CD1c-positive myeloid dendritic cell (primary cell): Measurements from ENCODE around the gene SENP1.

Experiments used
- DNase-seq: peaks from one replicate; pipeline ENCODE4 v3.0.0-alpha.2; 2016; ENCODE audit errors: extremely low spot score

SENP1 gene

DNA sequence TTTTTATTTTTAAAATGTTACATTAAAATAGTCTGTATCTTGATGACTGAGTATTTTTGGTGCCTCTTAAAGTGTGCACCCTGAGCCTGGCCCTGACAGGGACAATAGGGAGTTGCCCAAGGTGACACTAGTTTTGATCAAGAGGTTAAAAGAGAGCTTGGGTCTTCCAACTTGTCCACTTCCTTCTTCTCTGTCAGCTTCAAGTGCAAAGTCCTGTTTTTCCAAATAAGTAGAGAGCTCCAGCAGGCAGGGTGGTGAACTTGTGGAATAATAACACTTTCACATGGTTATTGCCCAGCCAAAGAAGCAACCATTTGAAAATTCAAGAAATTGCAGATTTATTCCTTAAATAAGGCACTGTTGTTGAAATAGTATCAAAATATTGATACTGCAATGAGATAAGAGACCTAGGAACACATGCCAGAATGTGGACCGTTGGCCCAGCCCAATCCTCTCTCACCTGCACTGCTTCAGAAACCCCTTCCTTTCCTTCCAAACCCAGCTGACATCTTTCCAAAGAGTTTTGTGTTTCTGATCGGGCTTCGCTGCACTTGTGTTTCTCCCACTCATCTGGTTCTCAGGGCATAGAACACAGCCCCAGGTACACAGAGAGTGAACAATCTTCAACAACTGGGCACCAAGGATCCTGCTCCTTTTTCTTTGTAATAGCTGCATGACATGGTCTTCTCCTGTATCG lies 87.8 kb downstream of the SENP1 start:
- DNase-seq, result no peak

DNA sequence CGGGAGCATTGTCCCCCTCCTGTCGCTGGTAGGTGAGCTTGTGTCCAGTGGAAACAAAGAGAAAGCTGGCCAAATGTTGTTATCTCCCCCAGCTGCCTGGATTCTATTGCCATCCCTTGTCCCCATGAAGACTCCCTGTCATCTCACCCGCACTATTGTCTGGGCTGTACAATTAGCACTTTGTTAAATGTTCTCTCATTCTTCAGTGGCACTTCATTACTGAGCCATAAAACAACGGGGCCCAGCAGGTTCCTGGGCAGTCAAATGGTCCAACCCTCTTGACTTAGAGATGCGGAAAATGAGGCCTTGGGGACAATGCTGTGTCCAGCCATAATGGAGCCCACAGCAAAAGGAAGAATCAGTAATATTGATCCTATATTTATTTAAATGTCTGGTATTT lies 88.4 kb downstream of the SENP1 start:
- no peak for DNase-seq

DNA sequence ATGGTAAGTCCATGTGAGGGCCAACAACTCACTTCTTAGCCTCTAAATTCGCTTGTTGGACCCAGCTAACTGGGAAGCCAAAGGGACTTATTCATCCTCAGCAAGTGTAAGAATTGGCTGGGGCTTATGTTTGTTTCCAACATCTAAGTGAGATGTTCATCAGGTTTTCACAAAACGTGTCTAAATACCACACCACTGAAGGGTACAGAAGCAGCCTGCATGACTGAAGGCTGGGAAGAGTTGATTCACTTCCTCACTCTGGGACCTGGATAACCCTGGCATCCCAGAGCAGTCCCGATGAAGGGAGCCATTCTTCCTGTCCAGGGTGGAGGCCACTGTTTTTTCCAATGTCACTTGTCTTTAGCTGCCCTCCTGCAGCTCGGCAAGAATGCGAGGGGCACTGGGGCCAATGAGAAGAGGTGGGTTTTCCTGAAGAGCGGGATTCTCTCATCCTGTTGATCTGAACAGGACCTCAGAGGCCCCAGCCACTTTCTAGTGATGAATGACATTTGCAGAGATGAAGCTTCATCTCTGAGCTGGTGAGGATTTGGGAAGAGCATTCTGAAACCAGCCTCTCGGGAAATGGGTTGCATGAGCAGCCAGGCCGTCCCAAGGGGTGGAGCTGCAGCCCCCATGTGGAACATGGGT lies 89.4 kb downstream of the SENP1 start:
- no peak for DNase-seq

DNA sequence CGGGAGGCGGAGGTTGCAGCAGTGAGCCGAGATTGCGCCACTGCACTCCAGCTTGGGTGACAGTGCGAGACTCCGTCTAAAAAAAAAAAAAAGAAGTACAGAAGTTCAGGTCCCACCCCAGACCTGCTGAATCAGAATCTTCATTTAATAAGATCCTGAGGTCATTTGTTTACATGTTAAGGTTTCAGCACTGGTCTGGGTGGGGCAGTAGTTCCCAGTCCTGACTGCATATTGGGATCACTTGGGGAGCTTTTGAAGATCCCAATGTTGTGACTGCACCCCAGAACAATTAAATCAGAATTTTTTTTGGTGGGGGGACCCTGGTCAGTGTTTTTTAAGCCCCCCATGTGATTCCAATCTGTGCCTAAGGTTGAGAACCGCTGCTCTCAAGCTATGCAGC lies 89.9 kb downstream of the SENP1 start:
- no peak for DNase-seq

DNA sequence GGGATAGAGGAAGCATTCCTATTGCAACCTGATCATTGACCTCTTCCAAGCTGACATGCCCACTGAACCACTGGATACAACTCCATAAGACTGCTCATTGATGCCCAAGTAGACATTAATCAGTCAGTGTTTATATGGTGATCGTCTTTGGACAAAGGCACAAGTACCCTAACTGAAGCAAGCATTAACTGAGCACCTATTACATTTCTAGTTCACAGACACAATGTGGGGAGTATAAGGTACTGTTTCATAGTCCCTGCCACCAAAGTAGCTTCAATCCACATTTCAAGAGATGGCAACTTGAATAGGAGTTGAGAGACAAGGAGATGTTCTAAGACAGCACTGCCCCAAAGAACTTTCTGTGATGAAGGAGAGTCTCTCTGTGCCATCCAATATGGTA lies 90.8 kb downstream of the SENP1 start:
- DNase-seq, result no peak

DNA sequence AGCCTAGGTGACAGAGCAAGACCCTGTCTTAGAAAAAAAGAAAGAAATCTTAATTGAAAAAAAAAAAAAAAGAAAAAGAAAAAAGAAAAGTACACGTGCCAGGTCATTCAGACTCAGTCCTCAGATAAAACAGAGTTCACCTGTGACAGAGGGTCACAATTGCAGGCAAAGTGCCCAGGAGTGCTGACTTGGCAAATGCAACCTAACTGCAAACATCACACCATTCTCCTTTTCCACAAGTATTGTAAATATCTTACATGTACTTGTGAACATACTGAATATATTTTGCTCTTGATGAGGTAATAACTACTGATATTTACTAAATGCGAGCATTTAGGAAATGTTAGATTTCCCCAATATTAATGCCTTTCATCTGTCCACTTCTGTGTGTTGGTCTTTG lies 92.6 kb downstream of the SENP1 start:
- DNase-seq, result no peak

DNA sequence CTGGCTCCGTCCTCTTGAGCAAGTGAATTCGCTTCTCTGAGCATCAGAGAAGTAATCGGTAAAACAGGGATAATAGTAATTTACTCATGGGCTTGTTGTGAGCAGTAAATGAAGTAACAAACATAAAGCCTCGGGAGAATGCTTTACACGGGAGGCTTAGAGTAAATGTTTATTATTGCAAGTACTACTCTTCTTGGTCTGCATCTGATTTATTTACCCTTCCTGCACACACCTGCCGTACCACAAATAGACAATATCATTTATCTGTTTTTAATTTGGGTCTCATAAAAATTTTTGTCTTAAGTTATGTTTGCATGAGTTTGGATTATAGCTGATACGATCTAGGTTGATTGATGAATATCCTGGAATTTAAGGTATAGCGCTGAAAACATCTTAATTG lies 93.8 kb downstream of the SENP1 start:
- DNase-seq, result no peak

DNA sequence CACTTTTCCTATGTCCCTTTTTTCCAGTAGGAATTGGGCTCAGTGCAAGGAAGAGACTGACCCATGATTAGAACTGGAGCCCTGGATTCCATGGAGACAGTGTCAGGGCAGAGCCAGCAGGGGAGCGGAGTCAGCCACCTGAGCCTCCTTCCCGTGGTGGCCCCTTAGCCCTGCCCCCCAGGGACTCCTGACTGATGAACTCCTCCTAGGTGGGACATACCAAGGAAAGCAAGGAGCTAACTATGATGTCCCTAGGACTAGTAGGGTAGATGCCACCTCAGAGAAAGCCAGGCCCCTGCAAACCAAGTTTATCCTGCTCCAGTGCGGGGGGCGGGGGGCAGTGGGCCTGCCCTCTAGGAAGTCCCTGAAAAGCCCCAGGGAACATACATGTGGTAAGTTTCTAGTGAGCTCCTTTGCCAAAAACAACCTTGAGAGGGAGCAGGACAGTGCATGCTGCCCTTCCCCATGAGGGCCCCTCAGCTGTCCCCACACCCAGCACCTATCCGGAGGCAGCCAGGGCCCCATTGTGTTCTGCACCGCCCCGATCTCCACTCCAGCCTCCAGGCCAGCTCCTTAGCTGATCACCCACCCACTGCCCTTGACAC lies 95.4 kb downstream of the SENP1 start:
- no peak for DNase-seq

DNA sequence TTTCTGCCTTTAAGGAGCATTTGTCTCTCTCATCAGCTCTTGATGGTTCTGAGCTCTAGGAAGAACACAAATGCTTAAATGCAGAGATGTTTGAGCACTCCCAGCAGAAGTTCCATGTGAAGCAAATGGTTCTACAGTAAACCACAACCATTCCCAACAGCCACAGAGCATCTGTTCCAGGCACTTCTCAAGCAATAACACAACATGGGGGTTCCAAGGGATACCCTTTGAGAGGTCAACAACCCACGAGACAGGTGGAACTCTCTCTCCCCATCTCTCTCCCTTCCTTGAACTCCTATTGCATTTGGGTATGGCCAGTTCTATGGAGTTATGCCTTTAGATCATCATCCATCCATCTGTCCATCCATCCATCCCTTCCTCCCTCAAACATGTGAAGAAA lies 96.4 kb downstream of the SENP1 start:
- DNase-seq, result no peak

DNA sequence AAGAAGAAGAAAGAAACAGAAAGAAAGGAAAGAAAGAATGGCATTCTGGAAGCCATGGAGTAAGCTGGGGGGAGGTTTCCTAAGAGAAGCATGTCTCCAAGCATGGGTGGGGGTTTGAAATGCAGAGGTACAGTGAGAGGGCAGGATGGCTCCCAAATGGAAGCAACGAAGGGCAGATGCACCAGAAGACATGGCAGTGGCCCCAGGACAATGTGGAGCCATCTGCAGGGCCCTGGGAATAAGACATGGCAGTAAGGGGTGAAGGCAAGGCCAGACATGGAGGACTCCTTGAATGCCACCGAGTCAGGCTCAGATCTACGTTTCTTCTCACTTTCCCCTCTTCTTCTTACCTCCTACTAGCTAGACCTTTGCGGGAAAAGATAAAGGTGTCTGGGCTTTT lies 96.9 kb downstream of the SENP1 start:
- DNase-seq, result no peak

DNA sequence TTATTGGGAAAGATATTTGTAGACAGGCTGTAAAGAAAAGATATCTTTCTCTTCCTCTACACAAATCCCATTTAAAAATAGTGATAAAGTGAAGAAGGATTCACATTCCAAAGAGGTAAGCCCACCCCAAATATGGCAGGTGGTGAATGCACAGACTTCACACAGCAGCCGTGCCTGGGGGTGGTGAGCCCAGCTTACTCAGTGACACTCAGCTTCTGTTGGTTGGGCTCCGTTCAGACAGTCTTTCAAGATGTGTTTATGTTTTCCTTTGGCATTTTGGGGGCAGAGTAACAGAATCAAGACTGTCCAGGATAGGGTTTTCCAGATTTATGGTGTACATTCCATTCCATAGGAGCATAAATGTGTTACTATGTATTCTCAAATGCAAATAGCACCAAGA lies 97.5 kb downstream of the SENP1 start:
- no peak for DNase-seq

DNA sequence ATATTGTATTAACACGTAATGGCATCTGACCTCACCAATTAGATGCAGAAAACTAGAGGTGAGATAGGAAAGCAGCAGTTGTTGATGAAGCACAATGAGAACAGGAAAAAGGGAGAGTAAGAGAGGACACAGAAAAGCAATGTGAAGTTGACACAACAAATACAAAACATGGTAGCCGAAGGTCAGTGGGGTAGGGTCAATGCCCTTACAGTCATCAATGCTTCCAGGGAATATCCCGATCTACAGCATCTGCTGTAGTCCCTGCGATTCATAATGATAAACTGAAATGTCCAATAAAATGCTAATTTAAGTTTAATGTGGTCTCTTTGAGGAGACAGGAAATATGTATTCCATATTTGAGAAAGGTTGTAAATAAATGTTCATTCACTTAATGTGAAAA lies 98.7 kb downstream of the SENP1 start:
- no peak for DNase-seq

DNA sequence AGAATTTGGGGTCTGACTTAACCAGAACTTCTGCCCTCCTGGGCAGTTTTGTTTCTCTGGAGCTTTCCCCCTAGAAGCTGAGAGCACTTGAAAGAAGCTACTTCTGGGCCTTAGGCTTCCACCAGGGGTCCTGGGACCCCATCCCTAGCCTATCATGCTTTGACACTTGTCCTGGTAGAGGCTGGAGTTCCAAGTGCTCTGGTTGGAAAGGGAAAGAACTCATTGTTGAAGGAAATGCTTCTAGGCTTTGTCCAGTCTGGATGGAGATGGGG lies 100.2 kb downstream of the SENP1 start:
- no peak for DNase-seq

DNA sequence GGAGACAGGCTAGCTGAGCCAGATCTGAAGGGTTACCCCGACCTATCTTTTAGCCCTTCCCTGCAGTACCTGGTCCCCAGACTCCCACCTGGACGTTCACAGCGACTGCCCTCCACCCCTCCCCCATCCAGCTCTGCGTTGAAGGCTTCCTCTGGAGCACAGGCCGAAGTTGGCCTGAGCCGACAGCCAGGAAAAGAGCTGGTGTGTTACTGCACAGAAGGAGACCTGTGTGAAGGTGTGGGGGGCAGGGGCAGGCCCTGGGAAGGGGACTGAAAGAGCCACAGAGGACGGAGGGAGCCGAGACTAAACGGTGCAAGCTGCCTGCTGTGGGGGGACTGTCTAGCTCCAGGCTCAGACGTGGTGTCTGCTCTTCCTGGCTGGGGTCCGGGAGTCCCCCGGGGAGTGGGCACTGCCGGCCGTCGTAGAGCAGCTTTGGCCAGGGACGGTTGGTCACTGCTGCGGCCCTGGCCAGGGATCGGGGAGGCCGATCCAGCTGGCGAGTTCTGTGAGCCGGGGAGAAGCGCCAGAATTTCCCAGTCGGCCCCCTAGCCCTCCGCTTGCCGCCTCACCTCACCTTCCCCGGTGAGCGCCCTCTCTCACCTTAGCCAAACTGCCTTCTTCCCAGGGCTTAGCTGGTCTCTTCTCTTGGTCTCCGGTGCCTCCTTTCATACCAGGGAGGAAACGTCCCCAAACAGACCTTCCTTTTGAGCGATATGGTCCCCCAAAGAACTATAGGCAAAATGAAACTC lies 100.7 kb downstream of the SENP1 start:
- no peak for DNase-seq

DNA sequence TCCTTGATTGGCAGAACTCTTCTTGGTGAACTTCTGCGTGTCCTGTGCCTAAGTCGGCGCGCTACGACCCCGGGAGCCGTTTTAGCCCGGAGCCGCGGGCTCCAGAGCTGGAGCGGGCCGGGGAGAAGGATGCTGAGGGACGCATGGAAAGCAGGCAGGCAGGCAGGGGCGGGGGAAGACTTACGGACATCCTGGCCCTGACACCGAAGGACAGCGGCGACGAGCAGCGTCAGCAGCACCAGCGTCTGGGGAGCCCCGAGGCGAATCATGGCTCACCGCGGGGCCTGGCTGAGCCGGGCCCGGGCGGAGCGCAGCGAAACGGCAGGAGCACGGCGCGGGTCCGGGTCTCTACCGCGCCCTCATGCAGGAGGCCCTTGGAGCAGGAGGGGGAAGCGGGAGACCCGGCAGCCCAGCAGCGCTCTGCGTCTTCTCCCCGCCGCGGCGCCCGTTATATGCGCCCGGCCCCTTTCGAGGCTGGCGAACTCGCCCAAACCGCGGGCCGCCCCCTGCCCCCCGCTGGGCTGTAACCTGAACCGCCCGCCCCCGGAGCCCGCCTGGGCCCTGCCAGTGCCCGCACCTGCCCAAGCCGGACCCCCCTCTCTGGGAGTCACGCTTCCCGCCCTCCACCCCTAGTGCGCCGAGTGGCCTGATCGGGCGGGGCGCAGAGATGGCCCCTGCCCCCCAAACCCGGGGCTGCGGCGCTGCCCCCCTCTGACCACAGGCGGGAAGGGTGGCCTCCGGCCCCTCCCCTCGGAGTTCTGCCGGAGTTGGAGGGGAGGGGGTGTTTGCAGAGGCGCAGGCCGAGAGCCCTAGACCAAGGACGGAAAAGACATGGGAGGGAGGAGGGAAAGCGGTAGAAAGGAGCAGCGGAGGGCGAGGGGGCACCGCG lies 101.6 kb downstream of the SENP1 start, which contains the start of gene COL2A1:
TSS of gene COL2A1 (minus strand) at position 424 of the 889 bp plus-strand sequence. CDS start at position 269, 155 bp downstream.
- no peak for DNase-seq

DNA sequence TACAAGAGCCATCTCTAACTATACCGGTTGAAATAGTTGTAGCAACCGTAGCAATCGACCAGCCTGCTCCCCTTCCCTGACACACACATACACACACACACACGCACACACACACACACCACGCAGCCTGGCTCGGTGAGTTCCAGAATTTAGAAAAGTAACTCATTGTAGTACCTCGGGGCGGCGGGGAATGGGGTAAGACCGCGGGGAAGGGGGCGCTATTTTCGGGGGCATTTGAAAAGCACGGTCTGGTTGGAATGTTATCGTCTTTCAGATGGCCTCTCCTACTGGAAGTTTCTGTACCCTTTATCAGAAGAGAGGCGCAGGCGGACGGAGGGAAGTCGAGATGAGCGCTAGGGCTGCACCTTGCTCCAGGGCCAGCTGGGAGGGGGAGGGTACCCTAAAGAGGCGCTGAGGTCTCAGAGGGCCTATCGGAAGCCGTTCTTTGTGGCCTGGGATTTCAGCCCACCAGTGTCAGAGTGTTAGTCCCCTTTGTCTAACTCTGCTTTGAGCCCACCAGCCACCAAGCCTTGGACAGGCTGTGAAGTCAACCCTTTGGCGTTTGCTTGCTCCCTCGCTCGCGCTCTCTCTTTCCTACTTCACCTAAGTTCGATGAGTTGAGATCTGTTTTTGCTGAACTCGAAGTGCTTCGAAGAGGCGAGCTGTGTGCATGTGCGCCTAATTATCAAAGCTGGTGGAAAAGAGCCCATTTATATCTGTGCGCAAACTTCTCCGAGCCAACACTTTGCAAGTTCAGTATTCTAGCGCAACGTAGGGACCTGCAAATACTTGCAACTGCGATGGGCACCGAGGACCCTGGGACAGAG lies 102.4 kb downstream of the SENP1 start:
- DNase-seq, result no peak

DNA sequence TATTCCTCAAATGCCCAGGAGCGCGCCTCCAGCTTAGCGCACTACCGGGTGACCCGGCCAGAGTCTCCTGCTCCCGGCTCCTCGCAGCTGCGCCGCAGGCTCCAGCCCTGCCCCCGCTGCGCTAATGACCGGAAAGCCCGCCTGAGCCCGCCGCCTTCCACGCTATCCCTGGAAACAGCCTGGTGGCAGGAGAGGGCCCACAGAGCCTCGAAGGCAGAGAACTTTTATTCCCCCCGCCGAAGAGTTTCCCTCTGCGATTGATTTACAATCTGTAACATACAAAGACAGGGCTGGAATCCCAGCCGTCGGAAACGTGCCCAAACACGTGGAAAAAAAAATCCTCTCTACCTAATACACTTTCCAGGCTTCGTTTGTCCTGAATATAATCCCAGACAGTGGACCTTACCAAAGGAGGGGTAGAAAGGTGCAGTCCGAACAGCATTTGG lies 103.1 kb downstream of the SENP1 start:
- DNase-seq, result no peak

DNA sequence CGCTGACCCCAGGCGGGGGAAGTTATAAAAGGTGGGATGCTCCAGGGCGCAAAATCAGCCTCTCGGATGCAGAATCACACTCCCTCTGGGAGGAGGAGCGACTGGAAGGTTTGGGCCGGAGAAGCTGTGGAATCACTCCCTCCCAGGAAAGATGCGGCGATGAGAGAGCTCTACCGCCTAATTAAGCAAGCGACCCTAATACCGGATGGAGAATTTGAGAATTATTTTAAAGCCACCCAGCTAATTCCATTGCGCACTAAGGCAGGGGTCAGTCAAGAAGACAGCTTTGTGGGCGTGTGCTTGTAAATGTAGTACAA lies 103.5 kb downstream of the SENP1 start:
- no peak for DNase-seq

DNA sequence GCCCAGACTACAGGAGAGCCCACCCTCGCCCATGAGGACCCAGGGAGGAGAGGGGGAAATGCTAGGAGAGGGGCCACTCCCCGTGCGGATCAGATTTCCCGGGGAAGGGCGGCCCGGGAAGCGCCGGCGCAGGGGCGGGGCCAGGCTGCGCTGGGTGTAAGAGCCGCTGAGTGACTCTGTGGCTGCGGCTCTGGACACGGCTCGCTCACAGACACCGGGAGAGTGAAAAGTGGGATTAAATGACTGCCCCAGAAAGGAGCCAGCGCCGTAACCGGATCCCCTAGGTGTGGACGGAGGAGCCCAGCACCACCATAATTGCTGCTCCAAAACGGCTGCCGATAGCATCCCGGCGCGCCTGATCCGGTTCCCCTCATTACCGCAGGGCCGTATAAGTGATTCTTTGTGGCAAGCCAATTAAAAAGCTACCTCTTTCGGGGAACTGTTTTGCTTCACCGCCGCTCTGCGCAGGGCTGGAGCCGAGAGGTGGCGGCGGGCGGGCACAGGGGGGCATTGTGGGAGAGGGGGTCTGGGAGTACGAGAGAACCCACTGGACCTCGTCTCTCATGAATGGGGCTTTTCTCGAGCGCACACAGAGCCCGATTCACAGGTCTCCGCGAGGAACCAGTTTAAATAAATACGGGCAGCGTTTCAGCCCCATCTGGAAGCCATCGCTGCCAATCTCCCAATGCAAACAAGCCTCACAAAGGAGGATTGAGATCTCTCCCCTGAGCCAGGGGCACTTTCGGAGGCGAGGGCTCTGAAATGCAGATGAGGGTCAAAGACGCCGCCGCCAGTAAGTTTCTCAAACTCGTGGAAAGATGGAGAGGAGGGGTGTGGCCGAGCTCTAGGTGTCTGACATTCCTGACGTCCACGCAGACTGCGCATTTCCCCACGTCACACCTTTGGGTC lies 104.1 kb downstream of the SENP1 start:
- no peak for DNase-seq
